ENCODE results near the gene ADAM12. TPM values are rescaled to one million over a fixed set of nuclear protein-coding genes. Genes with fewer than 3 reads are reported as not detected.

ADAM12 gene
- total and polyA plus RNA-seq, 9 of the 15 experiments (the other 6 are each of a cell fraction or from before 2014, with no cell fraction given), result not detected

DNA sequence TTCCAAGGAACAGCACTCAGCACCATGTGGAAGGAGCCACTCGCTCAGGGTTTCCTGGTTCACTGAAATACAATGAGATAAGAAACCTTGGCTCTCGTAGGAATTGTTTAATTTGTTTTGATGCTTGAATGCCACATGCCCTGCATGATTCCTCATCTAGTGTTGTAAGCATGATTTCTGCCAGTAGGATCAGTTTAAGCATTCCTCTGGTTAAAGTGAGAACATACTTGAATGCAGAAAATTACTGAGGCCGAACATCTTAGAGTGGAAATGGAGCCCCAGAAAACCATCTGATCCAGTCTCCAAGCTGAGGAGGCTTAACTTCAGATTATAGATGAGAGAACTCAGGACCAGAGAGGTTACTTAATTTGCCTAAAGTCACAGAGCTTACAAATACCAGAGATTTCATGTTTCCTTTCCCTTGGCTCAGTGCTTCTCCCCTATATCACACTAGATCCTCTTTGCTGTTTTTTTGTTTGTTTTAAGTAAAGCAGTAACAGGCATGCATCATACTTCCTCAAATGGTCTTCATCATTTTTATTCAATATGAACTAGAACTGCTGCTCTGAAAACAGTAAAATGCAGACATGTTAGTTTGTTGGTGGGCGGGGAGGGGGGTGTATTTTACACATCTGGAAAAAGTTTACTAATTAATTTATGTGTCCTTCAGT lies 125.1 kb downstream of the ADAM12 start:
- DNase-seq (ENCODE audit: extremely low read depth in 1 of 4, low spot score in 3 of 4) (no peak), ATAC-seq (no peak), FAIRE-seq (no peak)
- H3K79me2 ChIP-seq (ENCODE audit: control insufficient read depth, insufficient read depth, low read length), result no peaks in the 10 kb centered on the region
- no peaks in the 10 kb centered on the region for H3K9me1 ChIP-seq (ENCODE audit: control insufficient read depth, insufficient read depth, low read length)
- no TSS peak for BruUV-seq (replicated peaks)
- peaks cover 0 to 4% of the 10 kb centered on the region in 2 experiments; a peak in 2 of 5 replicates for H3K27me3 ChIP-seq (ENCODE audit: control insufficient read depth in 2 of 2, insufficient read depth in 2 of 2, low read length in 2 of 2)
- H3K4me1 ChIP-seq (replicated peaks in 1 of 2; ENCODE audit: control insufficient read depth in 2 of 2, insufficient read depth in 2 of 2, low read length in 2 of 2), result no peaks in the 10 kb centered on the region
- no peak overlapping the region for H3K4me2 ChIP-seq (ENCODE audit: insufficient read depth, low read length)
- CTCF ChIA-PET (ENCODE audit: low intra/inter-chr PET ratio), result no interaction called here
- no peaks in the 10 kb centered on the region for H3K9me3 ChIP-seq (replicated peaks; ENCODE audit: control insufficient read depth, insufficient read depth, low read depth, low read length)
- no peak overlapping the region for H3K9ac ChIP-seq (ENCODE audit: insufficient read depth in 1 of 2, low read depth in 2 of 2, low read length in 2 of 2)
- H3K4me3 ChIP-seq, result no peak overlapping the region
- POLR2A ChIA-PET, result no interaction called here
- 0% methylated on average over 4 of the region's 4 CpGs for WGBS (ENCODE audit: insufficient coverage, low coverage, missing lambda C conversion rate)
- H2AFZ ChIP-seq (ENCODE audit: low read depth, low read length), result no peak overlapping the region
- intact Hi-C loops (cut with micrococcal nuclease) (no loop called here), in situ Hi-C loops (cut with MboI) (no loop called here)
- no peaks in the 10 kb centered on the region for H4K20me1 ChIP-seq (replicated peaks; ENCODE audit: control insufficient read depth, insufficient read depth, low read length)
- TF ChIP-seq RBM25 (IDR thresholded peaks at IDR 0.05; ENCODE audit: low read depth, low read length, severe bottlenecking), result peak; percentile 40
- no peak for TF ChIP-seq SMARCE1 (IDR thresholded peaks at IDR 0.05)
- H3K36me3 ChIP-seq (ENCODE audit: control insufficient read depth, insufficient read depth, low read length), result no peaks in the 10 kb centered on the region
- H3K27ac ChIP-seq (ENCODE audit: extremely low read depth, low read depth, low read length), result no peak overlapping the region

DNA sequence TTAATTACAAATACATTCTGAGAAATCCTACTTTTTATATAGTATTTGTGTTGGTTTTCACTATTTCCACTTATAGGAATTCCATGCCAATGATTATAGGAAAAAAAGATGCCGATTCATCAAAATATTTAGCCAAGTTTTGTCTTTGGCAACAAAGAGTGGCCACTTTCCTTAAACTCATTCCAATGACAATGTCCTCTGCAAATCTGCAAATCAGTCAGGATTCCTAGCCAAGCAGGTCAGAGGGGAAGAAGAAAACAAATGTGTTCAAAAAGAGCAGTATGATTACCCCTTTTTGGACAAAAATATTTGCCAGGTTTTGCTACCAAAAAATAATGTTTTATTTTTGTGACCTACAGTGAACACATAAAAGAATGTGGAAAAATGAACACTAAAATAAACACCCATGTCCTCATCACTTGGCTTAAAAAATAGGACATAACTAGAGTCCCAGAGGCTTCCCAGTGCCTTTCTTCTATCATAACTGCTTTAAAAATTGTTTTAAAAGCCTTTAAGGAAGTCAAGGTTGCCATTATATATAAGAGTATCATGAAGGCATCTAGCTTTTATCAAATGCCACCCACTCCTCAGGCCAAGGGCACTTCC lies 125.9 kb downstream of the ADAM12 start:
- ATAC-seq (no peak), DNase-seq (ENCODE audit: extremely low read depth in 1 of 4, low spot score in 3 of 4) (no peak), FAIRE-seq (no peak)
- in situ Hi-C loops (cut with MboI) (no loop called here), intact Hi-C loops (cut with micrococcal nuclease) (no loop called here)
- 17% methylated on average over 1 of the region's 1 CpG for WGBS (ENCODE audit: insufficient coverage, low coverage, missing lambda C conversion rate)
- Histone ChIP-seq H3K9me1 (ENCODE audit: control insufficient read depth, insufficient read depth, low read length) (no peaks in the 10 kb centered on the region), H3K4me1 (replicated peaks in 1 of 2; ENCODE audit: control insufficient read depth in 2 of 2, insufficient read depth in 2 of 2, low read length in 2 of 2) (no peaks in the 10 kb centered on the region), H3K36me3 (ENCODE audit: control insufficient read depth, insufficient read depth, low read length) (no peaks in the 10 kb centered on the region), H2AFZ (ENCODE audit: low read depth, low read length) (no peak overlapping the region), H3K9ac (ENCODE audit: insufficient read depth in 1 of 2, low read depth in 2 of 2, low read length in 2 of 2) (no peak overlapping the region), H4K20me1 (replicated peaks; ENCODE audit: control insufficient read depth, insufficient read depth, low read length) (no peaks in the 10 kb centered on the region), H3K27ac (ENCODE audit: extremely low read depth, low read depth, low read length) (no peak overlapping the region), H3K27me3 (ENCODE audit: control insufficient read depth in 2 of 2, insufficient read depth in 2 of 2, low read length in 2 of 2) (peaks cover 0 to 4% of the 10 kb centered on the region in 2 experiments; a peak in 2 of 5 replicates), H3K4me2 (ENCODE audit: insufficient read depth, low read length) (no peak overlapping the region), H3K4me3 (no peak overlapping the region), H3K79me2 (ENCODE audit: control insufficient read depth, insufficient read depth, low read length) (no peaks in the 10 kb centered on the region), H3K9me3 (replicated peaks; ENCODE audit: control insufficient read depth, insufficient read depth, low read depth, low read length) (no peaks in the 10 kb centered on the region)
- ChIA-PET CTCF (ENCODE audit: low intra/inter-chr PET ratio) (no interaction called here), POLR2A (no interaction called here)
- no TSS peak for BruUV-seq (replicated peaks)
- no peak for TF ChIP-seq ZBTB7A (IDR thresholded peaks at IDR 0.05; ENCODE audit: borderline replicate concordance, control insufficient read depth, low read depth, low read length)
- no peak for TF ChIP-seq SPI1 (IDR thresholded peaks at IDR 0.05; ENCODE audit: borderline replicate concordance, low read depth, low read length)
- no peak for TF ChIP-seq MAZ (CRISPR knock-in tag; conservative IDR thresholded peaks at IDR 0.05 in 1 of 2, IDR thresholded peaks at IDR 0.05 in 1 of 2)
- TF ChIP-seq MAFK (IDR thresholded peaks at IDR 0.05; ENCODE audit: low read length), result 0 out of 2 replicates have a peak, but pooled peaks have one; percentile 15
- TF ChIP-seq SRF (CRISPR knock-in tag; IDR thresholded peaks at IDR 0.05), result no peak
- no peak for TF ChIP-seq PTBP1 (IDR thresholded peaks at IDR 0.05; ENCODE audit: low read depth, low read length)
- no peak for TF ChIP-seq ELF1 (tag; IDR thresholded peaks at IDR 0.05)
- no peak for TF ChIP-seq SRSF3 (IDR thresholded peaks at IDR 0.05; ENCODE audit: insufficient read depth, low read length)
- no peak for TF ChIP-seq TRIM28 (IDR thresholded peaks at IDR 0.05)
- TF ChIP-seq, protein P1, sequence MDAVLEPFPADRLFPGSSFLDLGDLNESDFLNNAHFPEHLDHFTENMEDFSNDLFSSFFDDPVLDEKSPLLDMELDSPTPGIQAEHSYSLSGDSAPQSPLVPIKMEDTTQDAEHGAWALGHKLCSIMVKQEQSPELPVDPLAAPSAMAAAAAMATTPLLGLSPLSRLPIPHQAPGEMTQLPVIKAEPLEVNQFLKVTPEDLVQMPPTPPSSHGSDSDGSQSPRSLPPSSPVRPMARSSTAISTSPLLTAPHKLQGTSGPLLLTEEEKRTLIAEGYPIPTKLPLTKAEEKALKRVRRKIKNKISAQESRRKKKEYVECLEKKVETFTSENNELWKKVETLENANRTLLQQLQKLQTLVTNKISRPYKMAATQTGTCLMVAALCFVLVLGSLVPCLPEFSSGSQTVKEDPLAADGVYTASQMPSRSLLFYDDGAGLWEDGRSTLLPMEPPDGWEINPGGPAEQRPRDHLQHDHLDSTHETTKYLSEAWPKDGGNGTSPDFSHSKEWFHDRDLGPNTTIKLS (IDR thresholded peaks at IDR 0.05; ENCODE audit: borderline replicate concordance, low read depth), result no peak
- TF ChIP-seq, protein P2, sequence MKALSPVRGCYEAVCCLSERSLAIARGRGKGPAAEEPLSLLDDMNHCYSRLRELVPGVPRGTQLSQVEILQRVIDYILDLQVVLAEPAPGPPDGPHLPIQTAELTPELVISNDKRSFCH (CRISPR knock-in tag; IDR thresholded peaks at IDR 0.05), result no peak
- TF ChIP-seq, protein P2 (tag; IDR thresholded peaks at IDR 0.05), result no peak

Data from K562 (cell line).